ENCODE measurements around the gene GALNT14. TPM values are rescaled to one million over a fixed set of nuclear protein-coding genes. Genes with fewer than 3 reads are reported as not detected.
"Not testable (repeated sequence)": the region's sequence is repeated elsewhere in the genome, so short reads cannot be mapped to it uniquely, and the experiment has no call there.

The GALNT14 gene, protein sequence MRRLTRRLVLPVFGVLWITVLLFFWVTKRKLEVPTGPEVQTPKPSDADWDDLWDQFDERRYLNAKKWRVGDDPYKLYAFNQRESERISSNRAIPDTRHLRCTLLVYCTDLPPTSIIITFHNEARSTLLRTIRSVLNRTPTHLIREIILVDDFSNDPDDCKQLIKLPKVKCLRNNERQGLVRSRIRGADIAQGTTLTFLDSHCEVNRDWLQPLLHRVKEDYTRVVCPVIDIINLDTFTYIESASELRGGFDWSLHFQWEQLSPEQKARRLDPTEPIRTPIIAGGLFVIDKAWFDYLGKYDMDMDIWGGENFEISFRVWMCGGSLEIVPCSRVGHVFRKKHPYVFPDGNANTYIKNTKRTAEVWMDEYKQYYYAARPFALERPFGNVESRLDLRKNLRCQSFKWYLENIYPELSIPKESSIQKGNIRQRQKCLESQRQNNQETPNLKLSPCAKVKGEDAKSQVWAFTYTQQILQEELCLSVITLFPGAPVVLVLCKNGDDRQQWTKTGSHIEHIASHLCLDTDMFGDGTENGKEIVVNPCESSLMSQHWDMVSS
- total RNA-seq = 0.16 and 0.20 TPM in 2 replicates

DNA sequence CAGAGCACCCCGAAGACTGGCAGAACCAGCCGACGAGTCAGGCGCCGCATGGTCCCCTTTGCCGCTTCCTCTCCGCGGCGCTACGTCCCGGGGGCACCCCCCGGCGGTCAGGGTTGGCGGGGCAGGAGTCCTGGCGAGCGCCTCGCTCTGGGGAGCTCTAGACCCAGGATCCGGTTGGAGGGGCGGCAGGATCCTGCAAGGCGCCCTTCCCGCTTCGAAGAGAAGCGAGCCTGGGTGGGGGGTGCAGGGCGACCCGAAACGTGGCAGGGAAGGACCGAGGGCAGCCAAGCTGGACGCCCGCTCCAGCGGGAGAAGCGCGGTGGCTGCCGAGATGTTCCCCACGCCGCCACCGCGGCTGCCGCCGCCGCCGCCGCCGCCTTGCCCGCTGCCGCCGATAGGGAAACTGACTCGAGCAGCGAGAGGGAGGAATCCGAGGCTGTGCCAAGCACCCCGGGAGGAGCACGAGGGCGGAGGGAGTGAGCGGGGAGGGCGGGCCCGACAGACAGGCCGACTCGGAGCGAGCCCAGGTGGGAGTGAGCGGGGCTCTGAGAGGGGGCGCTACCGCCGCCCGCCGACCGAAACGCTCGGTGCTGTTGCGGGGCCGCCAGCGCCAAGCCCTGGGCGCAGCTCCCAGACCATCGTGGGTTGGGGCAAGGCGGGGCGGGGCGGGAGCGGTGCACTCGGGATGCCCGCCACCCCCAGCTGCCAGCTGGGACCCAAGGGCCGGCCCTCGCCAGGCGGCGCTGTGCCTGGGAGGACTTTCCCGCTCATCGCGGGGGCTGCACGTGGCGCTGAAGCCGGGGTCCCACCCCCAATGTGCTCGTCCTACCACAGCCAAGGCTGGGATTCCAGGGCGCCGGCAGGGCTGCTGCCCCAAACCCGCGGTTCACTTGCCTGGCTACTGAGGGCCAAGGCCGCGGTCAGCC lies at the start of gene GALNT14:
Gene GALNT14, minus strand, starts transcription at position 404 of the 926 bp plus-strand sequence. Its CDS starts 354 bp downstream, at position 50.
- intact Hi-C loops (cut with micrococcal nuclease) = loop anchor here (1.0 kb wide), 1 partner anchor 32 kb away; no protein-coding TSS in a partner anchor

DNA sequence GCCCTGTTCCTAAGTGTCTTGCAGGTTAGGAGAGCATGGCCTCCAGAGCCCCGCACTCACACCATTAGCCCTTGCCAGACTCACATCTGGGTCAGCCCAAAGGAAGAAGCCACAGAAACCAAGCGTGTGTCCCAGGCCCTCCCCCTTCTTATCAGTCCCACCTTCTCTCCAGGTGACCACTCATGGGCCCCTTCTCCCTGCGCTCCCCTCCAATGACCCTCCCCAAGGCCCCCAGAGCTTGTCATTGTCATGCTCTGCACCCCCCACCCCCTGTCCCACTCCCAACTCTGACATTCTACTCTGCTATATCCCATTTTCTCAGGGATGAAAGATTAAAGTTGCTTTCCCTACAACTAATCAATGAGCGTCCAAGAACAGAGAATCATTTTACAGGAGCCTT lies 48.9 kb upstream of the GALNT14 start:
- intact Hi-C loops (cut with micrococcal nuclease) = no loop called here

GRCh38 chr2:31183973-31184372 lies 45.7 kb upstream of the GALNT14 start:
- intact Hi-C loops (cut with micrococcal nuclease) = not testable (repeated sequence)

- intact Hi-C loops (cut with micrococcal nuclease) = no loop called here
Observed at GRCh38 chr2:31176742-31177141, 38.5 kb upstream of the GALNT14 start.

DNA sequence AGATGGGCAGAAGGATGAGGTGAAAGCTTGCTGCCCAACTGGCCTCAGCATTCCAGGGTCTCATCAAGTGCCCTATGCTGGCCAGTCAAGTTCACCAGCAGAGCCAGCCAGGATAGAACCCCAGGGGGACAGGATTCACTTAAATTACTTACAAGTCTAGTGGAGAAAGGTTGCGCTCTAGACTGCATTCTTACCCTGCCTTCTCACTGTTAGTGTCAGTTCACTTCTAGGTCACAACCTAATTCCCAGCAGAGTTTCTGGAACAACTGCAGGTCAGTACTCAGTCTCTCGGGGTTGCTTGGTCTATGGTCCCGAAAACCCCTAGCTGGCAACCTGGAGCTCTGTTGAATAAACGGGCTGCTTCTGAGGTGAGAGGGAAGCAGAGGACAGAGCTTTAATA lies 32.9 kb upstream of the GALNT14 start:
- intact Hi-C loops (cut with micrococcal nuclease) = no loop called here

- intact Hi-C loops (cut with micrococcal nuclease) = loop anchor here (1.0 kb wide), 4 partner anchors 32 to 456 kb away; partner anchors contain the start of gene GALNT14
Observed at GRCh38 chr2:31170071-31170698, 31.9 kb upstream of the GALNT14 start.

- intact Hi-C loops (cut with micrococcal nuclease) = no loop called here
Observed at GRCh38 chr2:31168291-31168690, 30.1 kb upstream of the GALNT14 start.

DNA sequence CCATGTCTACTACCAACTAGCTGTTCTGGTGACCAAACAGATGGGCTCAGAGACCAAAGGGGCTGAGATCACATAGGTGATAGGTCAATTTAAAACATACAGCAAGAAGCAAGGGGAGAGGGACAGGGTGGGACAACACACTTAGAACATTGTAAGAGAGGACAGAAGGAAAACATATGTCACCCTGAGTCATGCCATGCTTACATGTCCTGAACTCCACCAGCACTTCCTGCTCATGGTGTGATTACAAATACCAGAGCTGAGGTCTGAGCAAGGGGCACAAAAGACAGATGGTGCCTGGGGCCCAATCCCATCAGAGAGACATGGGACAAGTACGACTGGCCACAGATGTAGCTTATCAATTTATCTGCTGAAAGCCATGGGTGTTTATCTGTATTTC lies 28.7 kb upstream of the GALNT14 start:
- intact Hi-C loops (cut with micrococcal nuclease) = no loop called here

- intact Hi-C loops (cut with micrococcal nuclease) = no loop called here
Observed at GRCh38 chr2:31163011-31163539, 24.8 kb upstream of the GALNT14 start.

- intact Hi-C loops (cut with micrococcal nuclease) = no loop called here
Observed at GRCh38 chr2:31161637-31162036, 23.4 kb upstream of the GALNT14 start.

DNA sequence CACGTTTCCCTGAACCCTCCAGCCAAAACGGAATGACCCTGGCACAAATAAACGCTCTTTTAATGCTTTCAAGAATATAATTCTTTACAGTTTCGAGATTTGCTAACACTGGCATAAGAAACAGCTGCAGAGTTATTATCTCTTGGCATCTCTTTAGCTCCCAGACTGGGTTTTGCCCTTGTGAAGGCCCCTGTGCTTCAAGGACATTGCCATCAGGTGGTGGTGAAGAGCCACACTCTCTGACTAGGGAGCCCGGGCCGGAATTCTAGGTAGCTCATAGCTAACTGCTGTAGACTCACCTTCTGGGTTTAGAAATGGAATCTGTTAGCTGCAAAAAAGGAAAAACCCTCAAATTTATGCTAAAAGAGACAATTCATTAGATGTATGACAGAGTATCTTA lies 13.3 kb upstream of the GALNT14 start:
- intact Hi-C loops (cut with micrococcal nuclease) = no loop called here

GRCh38 chr2:31150120-31150670 lies 12.0 kb upstream of the GALNT14 start:
- intact Hi-C loops (cut with micrococcal nuclease) = no loop called here

DNA sequence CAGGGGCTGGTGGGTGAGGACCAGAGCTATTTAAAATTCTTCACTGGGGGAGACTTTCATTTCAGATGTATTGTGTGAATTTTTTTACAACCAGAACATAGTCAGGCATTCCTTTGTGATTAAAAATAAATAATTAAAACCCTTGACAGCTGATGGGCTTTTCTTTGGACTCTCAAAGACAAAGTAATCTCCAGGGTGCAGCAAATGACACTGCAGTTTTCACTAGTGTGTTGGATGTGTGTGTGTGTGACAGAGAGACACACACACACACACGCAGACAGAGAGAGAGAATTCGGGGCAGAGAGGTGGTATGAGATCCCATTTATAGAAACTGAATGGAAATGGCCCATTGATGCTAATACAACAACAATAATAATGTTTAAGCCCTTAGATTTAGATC lies 10.3 kb upstream of the GALNT14 start:
- intact Hi-C loops (cut with micrococcal nuclease) = no loop called here

GRCh38 chr2:31147645-31148044 lies 9.4 kb upstream of the GALNT14 start:
- intact Hi-C loops (cut with micrococcal nuclease) = no loop called here

- intact Hi-C loops (cut with micrococcal nuclease) = no loop called here
Observed at GRCh38 chr2:31142110-31142509, 3.9 kb upstream of the GALNT14 start.

DNA sequence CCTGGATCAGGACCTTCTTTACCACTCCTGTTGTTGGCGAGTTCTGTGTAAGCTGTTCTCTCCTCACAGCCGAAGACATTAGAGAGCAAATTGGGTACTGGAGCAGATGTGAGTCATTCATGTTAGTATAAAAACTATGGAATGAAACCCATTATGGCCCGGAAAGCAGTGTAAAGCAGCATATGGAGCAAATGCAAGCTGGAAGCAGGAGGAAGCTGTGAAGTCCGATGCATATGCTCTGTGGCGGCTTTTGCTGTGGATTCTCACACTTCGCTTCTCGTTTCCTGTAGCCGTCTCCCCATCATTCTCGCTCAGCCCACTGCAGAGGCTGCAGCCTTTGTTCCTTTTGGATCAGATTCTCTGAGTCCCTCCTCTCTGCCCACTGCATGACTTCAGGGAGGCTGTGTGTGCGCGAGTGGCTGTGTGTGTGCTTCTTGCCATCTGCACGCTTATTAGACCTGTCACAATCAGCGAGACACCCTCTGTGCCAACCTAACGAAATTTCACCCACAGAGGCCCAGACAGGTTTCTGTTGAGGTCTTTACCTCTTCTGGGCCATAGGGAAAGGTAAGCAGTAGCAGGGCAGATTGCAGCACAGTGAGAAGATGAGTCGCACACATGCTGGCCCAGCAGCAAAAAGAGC lies 3.3 kb upstream of the GALNT14 start:
- intact Hi-C loops (cut with micrococcal nuclease) = no loop called here

- intact Hi-C loops (cut with micrococcal nuclease) = no loop called here
Observed at GRCh38 chr2:31140151-31140550, 1.9 kb upstream of the GALNT14 start.

DNA sequence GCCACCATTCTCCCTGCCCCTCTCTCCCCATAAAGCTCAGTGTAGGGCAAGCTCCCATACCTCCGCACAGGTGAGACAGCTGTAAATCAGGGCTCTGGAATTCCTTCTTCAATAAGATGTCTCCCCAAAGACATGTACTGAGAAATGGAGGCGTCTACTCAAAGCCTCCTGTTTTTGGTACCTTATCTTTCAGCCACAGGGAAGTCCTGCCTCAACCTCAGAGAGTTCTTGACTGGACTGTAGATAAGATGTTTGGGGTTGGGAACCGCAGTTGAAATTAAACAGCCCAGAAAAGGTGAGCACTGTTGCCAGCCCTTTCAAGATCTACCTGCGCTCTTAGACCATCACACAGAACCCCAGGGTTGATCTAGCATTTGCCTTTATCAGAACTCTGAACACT lies 1.4 kb upstream of the GALNT14 start:
- intact Hi-C loops (cut with micrococcal nuclease) = no loop called here

GRCh38 chr2:31137211-31138036 lies 816 bp downstream of the GALNT14 start:
- intact Hi-C loops (cut with micrococcal nuclease) = loop anchor here (1.0 kb wide), 1 partner anchor 33 kb away; no protein-coding TSS in a partner anchor

Data from T-helper 2 cell treated with Interferon-gamma antibody and Interleukin-4, amounts not matched to agents 100 ng/mL and 5 ng/mL, for 36 hours (primary cell).